Islet of Langerhans (tissue), 1 donor: Measurements from ENCODE around the gene BHLHA9.
"Not testable (repeated sequence)": the region's sequence is repeated elsewhere in the genome, so short reads cannot be mapped to it uniquely, and the experiment has no call there.

ENCODE experiments used
- FAIRE-seq: peaks from one replicate; lab custom pipeline; 2011; peaks lifted over from hg19 to GRCh38; lab: Jason Lieb, UNC

Gene BHLHA9

GRCh38 chr17:1301546-1301945, 31.3 kb downstream of the BHLHA9 start:
- no peak for FAIRE-seq

GRCh38 chr17:1302761-1303160, 32.5 kb downstream of the BHLHA9 start:
- FAIRE-seq: no peak

- FAIRE-seq: no peak
Measured at GRCh38 chr17:1304522-1304921, 34.3 kb downstream of the BHLHA9 start.

GRCh38 chr17:1304962-1305563, 34.8 kb downstream of the BHLHA9 start:
- FAIRE-seq: no peak

- not testable (repeated sequence) for FAIRE-seq
Measured at GRCh38 chr17:1307829-1308228, 37.6 kb downstream of the BHLHA9 start.

GRCh38 chr17:1312261-1312870, 42.1 kb downstream of the BHLHA9 start:
- no peak for FAIRE-seq

GRCh38 chr17:1313270-1314005, 43.2 kb downstream of the BHLHA9 start:
- no peak for FAIRE-seq

- FAIRE-seq: no peak
Measured at GRCh38 chr17:1315409-1315808, 45.2 kb downstream of the BHLHA9 start.

- FAIRE-seq: no peak
Measured at GRCh38 chr17:1315891-1316403, 45.7 kb downstream of the BHLHA9 start.
